PC-3 (cell line): Measurements from ENCODE around the gene ALS2CL.

Experiments used
- EZH2 ChIP-seq: fragments of 300-600 bp; sonication (generic); IDR thresholded peaks from one replicate; pipeline ENCODE4 v1.6.1; 2017; ENCODE audit warnings: antibody characterized with exemption, mild to moderate bottlenecking, low read length; ENCODE audit not compliant: unreplicated experiment
- EZH2phosphoT487 ChIP-seq: fragments of 300-600 bp; sonication (generic); IDR thresholded peaks from 2 replicates; pipeline ENCODE4 v1.6.1; 2018; ENCODE audit warnings: mild to moderate bottlenecking, antibody characterized with exemption, low read length, borderline replicate concordance
- TF ChIP-seq, protein P1 (sequence below): fragments of 300-600 bp; sonication (generic); conservative IDR thresholded peaks from 2 replicates; pipeline ENCODE4 v1.5.1; 2017; ENCODE audit warnings: antibody characterized with exemption, low read depth, mild to moderate bottlenecking, low read length

DNA sequence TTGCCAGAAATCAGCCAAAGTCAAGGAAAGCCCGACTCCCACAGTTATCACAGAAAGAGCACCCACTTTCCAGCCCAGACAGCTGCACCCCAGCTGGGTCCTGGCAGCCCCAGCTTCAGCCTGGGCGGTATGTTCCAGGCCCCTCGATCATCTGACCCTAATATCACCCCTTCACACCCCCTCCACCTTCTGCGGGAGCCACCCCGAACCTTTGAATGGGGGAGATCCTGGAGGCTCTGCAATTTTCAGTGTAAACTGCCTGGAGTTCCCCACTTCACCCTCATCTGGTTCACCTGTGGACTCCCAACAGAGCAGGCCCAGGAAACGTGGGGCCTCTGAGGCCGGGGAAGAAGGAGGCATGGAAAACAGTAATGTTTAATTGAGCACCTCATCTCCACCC lies 18.3 kb upstream of the ALS2CL start:
- TF ChIP-seq, protein P1, sequence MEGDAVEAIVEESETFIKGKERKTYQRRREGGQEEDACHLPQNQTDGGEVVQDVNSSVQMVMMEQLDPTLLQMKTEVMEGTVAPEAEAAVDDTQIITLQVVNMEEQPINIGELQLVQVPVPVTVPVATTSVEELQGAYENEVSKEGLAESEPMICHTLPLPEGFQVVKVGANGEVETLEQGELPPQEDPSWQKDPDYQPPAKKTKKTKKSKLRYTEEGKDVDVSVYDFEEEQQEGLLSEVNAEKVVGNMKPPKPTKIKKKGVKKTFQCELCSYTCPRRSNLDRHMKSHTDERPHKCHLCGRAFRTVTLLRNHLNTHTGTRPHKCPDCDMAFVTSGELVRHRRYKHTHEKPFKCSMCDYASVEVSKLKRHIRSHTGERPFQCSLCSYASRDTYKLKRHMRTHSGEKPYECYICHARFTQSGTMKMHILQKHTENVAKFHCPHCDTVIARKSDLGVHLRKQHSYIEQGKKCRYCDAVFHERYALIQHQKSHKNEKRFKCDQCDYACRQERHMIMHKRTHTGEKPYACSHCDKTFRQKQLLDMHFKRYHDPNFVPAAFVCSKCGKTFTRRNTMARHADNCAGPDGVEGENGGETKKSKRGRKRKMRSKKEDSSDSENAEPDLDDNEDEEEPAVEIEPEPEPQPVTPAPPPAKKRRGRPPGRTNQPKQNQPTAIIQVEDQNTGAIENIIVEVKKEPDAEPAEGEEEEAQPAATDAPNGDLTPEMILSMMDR = no peak
- TF ChIP-seq EZH2 = no peak
- TF ChIP-seq EZH2phosphoT487 = no peak
